DOHH2 (cell line): ENCODE data around the gene GAB2.

Experiments
- H3F3A ChIP-seq: fragments of 200-600 bp; sonication (generic), shearing (Covaris generic); 2 replicates; pipeline ENCODE4 v1.6.0; 2016; ENCODE audit warnings: antibody characterized with exemption, mild to moderate bottlenecking; ENCODE audit not compliant: control insufficient read depth, insufficient read depth
- H3K27ac ChIP-seq: fragments of 200-600 bp; sonication (generic); 2 replicates; pipeline ENCODE4 v1.5.1; 2014; ENCODE audit warnings: low read depth, mild to moderate bottlenecking, low read length, moderate library complexity
- H3K27me3 ChIP-seq: fragments of 200-600 bp; sonication (generic); 2 replicates; pipeline ENCODE4 v1.6.1; 2014; ENCODE audit warnings: mild to moderate bottlenecking, low read length, mixed read lengths; ENCODE audit not compliant: control insufficient read depth
- H3K36me3 ChIP-seq: fragments of 200-600 bp; sonication (generic); 2 replicates; pipeline ENCODE4 v1.6.1; 2014; ENCODE audit warnings: mild to moderate bottlenecking, low read length, moderate library complexity, mixed read lengths; ENCODE audit not compliant: control insufficient read depth
- H3K4me1 ChIP-seq: fragments of 200-600 bp; sonication (generic); 2 replicates; pipeline ENCODE4 v1.6.1; 2014; ENCODE audit warnings: mild to moderate bottlenecking, low read length, mixed read lengths; ENCODE audit not compliant: control insufficient read depth
- H3K4me2 ChIP-seq: fragments of 200-600 bp; sonication (generic); 2 replicates; pipeline ENCODE4 v1.6.0; 2014; ENCODE audit warnings: mild to moderate bottlenecking, low read length, moderate library complexity
- H3K4me3 ChIP-seq: fragments of 200-600 bp; sonication (generic); 2 replicates; pipeline ENCODE4 v1.5.1; 2014; ENCODE audit warnings: mild to moderate bottlenecking, low read length, mixed read lengths
- H3K79me2 ChIP-seq: fragments of 200-600 bp; sonication (generic); 2 replicates; pipeline ENCODE4 v1.6.1; 2014; ENCODE audit warnings: mild to moderate bottlenecking, low read length, mixed read lengths; ENCODE audit not compliant: control insufficient read depth
- H3K9me2 ChIP-seq: fragments of 200-600 bp; sonication (generic); replicated peaks from 2 replicates; pipeline ENCODE4 v1.6.1; 2014; ENCODE audit warnings: mild to moderate bottlenecking, low read length, mixed read lengths; ENCODE audit not compliant: control insufficient read depth
- H3K9me3 ChIP-seq: fragments of 200-600 bp; sonication (generic); 2 replicates; pipeline ENCODE4 v1.6.1; 2014; ENCODE audit warnings: antibody characterized with exemption, low read length, mixed read lengths; ENCODE audit not compliant: control insufficient read depth, insufficient read depth
- H4K20me1 ChIP-seq: fragments of 200-600 bp; sonication (generic); 2 replicates; pipeline ENCODE4 v1.6.0; 2014; ENCODE audit warnings: low read depth, mild to moderate bottlenecking, antibody characterized with exemption, low read length, moderate library complexity; ENCODE audit not compliant: control insufficient read depth, insufficient read depth
- CTCF ChIP-seq: fragments of 200-600 bp; sonication (generic); IDR thresholded peaks from one replicate; pipeline ENCODE4 v1.5.1; 2014; ENCODE audit warnings: antibody characterized with exemption, mild to moderate bottlenecking, low read depth, low read length; ENCODE audit not compliant: poor library complexity, severe bottlenecking
- EZH2phosphoT487 ChIP-seq: fragments of 200-600 bp; sonication (generic); IDR thresholded peaks from 2 replicates; pipeline ENCODE4 v1.6.1; 2017; ENCODE audit warnings: borderline replicate concordance, mild to moderate bottlenecking, antibody characterized with exemption, low read length, moderate library complexity, mixed read lengths

GAB2 gene

GRCh38 chr11:78299000-78299710 is 118.5 kb downstream of the GAB2 start:
- Histone ChIP-seq H3K4me3 (no peak overlapping the region), H3K27me3 (no peaks in the 10 kb centered on the region; the same call in 1 of the 2 replicates), H3F3A (no peaks in the 10 kb centered on the region), H3K27ac (no peak overlapping the region), H4K20me1 (no peaks in the 10 kb centered on the region), H3K4me2 (no peak overlapping the region), H3K4me1 (no peaks in the 10 kb centered on the region), H3K79me2 (no peaks in the 10 kb centered on the region), H3K36me3 (no peaks in the 10 kb centered on the region), H3K9me3 (no peaks in the 10 kb centered on the region), H3K9me2 (no peaks in the 10 kb centered on the region)
- TF ChIP-seq EZH2phosphoT487: no peak
- no peak for TF ChIP-seq CTCF

DNA sequence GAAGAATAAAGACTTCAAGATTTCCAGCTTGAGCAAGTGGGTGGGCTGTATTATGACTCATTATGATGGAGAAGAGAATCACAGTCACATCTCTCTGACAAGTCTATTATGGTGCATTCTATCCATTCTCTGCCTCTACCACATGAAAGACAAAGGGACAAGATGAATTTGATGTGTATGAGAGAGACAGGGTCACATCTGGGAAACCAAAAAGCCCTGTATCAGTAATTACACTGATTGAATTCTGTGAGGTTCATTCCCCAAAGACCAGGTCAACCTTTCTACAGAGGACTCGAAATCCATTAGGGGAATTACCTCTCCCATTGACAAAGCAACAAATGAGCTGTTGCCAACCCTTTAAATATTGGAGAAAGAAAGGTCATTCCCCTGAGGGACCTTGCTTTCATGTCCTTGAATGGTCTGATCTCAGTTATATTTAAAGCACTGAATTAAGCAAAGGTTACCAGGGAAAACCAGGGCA is 119.3 kb downstream of the GAB2 start:
- H3K4me3 ChIP-seq: no peak overlapping the region
- H4K20me1 ChIP-seq: no peaks in the 10 kb centered on the region
- no peak overlapping the region for H3K4me2 ChIP-seq
- no peak overlapping the region for H3K27ac ChIP-seq
- no peaks in the 10 kb centered on the region for H3K36me3 ChIP-seq
- no peaks in the 10 kb centered on the region for H3F3A ChIP-seq
- no peaks in the 10 kb centered on the region for H3K79me2 ChIP-seq
- no peaks in the 10 kb centered on the region for H3K4me1 ChIP-seq
- H3K9me3 ChIP-seq: no peaks in the 10 kb centered on the region
- no peaks in the 10 kb centered on the region for H3K9me2 ChIP-seq
- no peaks in the 10 kb centered on the region; the same call in 1 of the 2 replicates for H3K27me3 ChIP-seq
- TF ChIP-seq EZH2phosphoT487: no peak
- TF ChIP-seq CTCF: no peak

GRCh38 chr11:78295991-78296930 is 121.4 kb downstream of the GAB2 start:
- H3K36me3 ChIP-seq: no peaks in the 10 kb centered on the region
- H3K4me3 ChIP-seq: no peak overlapping the region
- no peak for TF ChIP-seq CTCF
- TF ChIP-seq EZH2phosphoT487: no peak
- no peaks in the 10 kb centered on the region for H3F3A ChIP-seq
- no peaks in the 10 kb centered on the region for H4K20me1 ChIP-seq
- H3K27me3 ChIP-seq: no peaks in the 10 kb centered on the region; the same call in 1 of the 2 replicates
- H3K9me3 ChIP-seq: no peaks in the 10 kb centered on the region
- H3K27ac ChIP-seq: no peak overlapping the region
- no peaks in the 10 kb centered on the region for H3K4me1 ChIP-seq
- H3K79me2 ChIP-seq: no peaks in the 10 kb centered on the region
- H3K4me2 ChIP-seq: no peak overlapping the region
- H3K9me2 ChIP-seq: no peaks in the 10 kb centered on the region
